ENCODE data around the gene ASB5. TPM values are rescaled to one million over a fixed set of nuclear protein-coding genes. Genes with fewer than 3 reads are reported as not detected.
"Not testable (repeated sequence)": the region's sequence is repeated elsewhere in the genome, so short reads cannot be mapped to it uniquely, and the experiment has no call there.

Gene ASB5
- total RNA-seq, 3 donors from 2014 or later (not counting 1 experiment from before 2014, with no cell fraction given): not detected

DNA sequence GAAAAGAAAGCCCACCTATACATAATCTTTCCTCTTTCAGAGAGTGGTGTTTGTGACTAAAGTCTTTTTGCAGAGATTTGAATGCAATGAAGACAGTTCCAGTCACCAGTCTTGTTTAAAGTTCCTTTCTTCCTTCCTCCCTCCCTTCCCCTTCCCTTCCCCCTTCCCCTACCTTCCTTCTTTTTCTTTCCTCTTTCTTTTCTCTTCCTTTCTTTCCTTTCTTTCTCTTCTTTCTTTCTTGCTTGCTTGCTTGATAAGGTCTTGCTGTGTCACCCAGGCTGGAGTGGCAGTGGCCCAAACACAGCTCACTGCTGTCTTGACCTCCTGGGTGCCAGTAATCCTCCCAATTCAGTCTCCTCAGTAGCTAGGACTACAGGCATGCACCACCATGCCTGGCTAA lies 19.0 kb upstream of the ASB5 start:
- no peaks in the 10 kb centered on the region for H3K4me1 Mint-ChIP-seq
- DNase-seq: no peak

GRCh38 chr4:176287546-176287945 lies 18.5 kb upstream of the ASB5 start:
- TF ChIP-seq, protein P1, sequence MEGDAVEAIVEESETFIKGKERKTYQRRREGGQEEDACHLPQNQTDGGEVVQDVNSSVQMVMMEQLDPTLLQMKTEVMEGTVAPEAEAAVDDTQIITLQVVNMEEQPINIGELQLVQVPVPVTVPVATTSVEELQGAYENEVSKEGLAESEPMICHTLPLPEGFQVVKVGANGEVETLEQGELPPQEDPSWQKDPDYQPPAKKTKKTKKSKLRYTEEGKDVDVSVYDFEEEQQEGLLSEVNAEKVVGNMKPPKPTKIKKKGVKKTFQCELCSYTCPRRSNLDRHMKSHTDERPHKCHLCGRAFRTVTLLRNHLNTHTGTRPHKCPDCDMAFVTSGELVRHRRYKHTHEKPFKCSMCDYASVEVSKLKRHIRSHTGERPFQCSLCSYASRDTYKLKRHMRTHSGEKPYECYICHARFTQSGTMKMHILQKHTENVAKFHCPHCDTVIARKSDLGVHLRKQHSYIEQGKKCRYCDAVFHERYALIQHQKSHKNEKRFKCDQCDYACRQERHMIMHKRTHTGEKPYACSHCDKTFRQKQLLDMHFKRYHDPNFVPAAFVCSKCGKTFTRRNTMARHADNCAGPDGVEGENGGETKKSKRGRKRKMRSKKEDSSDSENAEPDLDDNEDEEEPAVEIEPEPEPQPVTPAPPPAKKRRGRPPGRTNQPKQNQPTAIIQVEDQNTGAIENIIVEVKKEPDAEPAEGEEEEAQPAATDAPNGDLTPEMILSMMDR (IDR thresholded peaks at IDR 0.05): no peak
- Mint-ChIP-seq H3K4me1 (no peaks in the 10 kb centered on the region), H3K36me3 (no peaks in the 10 kb centered on the region), H3K9me3 (no peaks in the 10 kb centered on the region), H3K27me3 (ENCODE audit: low read depth in 2 of 2) (peaks cover 0 to 14% of the 10 kb centered on the region in 2 donors), H3K27ac (no peak overlapping the region), H3K4me3 (no peak overlapping the region)
- Histone ChIP-seq H3K27me3 (ENCODE audit: control insufficient read depth, insufficient read depth, low read length) (no peaks in the 10 kb centered on the region), H3K9me3 (ENCODE audit: control insufficient read depth, insufficient read depth, low read length) (no peaks in the 10 kb centered on the region), H3K4me1 (ENCODE audit: control insufficient read depth, insufficient read depth, low read length) (no peaks in the 10 kb centered on the region), H3K27ac (ENCODE audit: low read length) (no peak overlapping the region), H3K4me3 (ENCODE audit: low read length) (no peak overlapping the region), H3K36me3 (ENCODE audit: control insufficient read depth, insufficient read depth, low read length) (no peaks in the 10 kb centered on the region)
- intact Hi-C loops (cut with micrococcal nuclease): no loop called here
- DNase-seq: no peak
- no peak for ATAC-seq

More for the DNA sequence above, 19.0 kb upstream of the ASB5 start:
- H3K36me3 ChIP-seq (ENCODE audit: control insufficient read depth, insufficient read depth, low read length): no peaks in the 10 kb centered on the region
- H3K9me3 ChIP-seq (ENCODE audit: control insufficient read depth, insufficient read depth, low read length): no peaks in the 10 kb centered on the region
- Mint-ChIP-seq H3K36me3 (no peaks in the 10 kb centered on the region), H3K9me3 (no peaks in the 10 kb centered on the region), H3K27ac (no peak overlapping the region), H3K4me3 (no peak overlapping the region), H3K27me3 (ENCODE audit: low read depth in 2 of 2) (peaks cover 0 to 19% of the 10 kb centered on the region in 2 donors)
- TF ChIP-seq, protein P1 (IDR thresholded peaks at IDR 0.05): no peak
- intact Hi-C loops (cut with micrococcal nuclease): no loop called here
- H3K27me3 ChIP-seq (ENCODE audit: control insufficient read depth, insufficient read depth, low read length): no peaks in the 10 kb centered on the region
- no peak overlapping the region for H3K4me3 ChIP-seq (ENCODE audit: low read length)
- H3K27ac ChIP-seq (ENCODE audit: low read length): no peak overlapping the region
- no peak for ATAC-seq
- no peaks in the 10 kb centered on the region for H3K4me1 ChIP-seq (ENCODE audit: control insufficient read depth, insufficient read depth, low read length)

- WGBS (ENCODE audit: insufficient coverage): 73% methylated on average over 3 of the region's 3 CpGs
- H3K4me1 ChIP-seq (ENCODE audit: control insufficient read depth, insufficient read depth, low read length): no peaks in the 10 kb centered on the region
- TF ChIP-seq, protein P1 (IDR thresholded peaks at IDR 0.05): no peak
- no peaks in the 10 kb centered on the region for H3K9me3 ChIP-seq (ENCODE audit: control insufficient read depth, insufficient read depth, low read length)
- no peaks in the 10 kb centered on the region for H3K4me1 Mint-ChIP-seq
- no peak overlapping the region for H3K4me3 Mint-ChIP-seq
- ATAC-seq: no peak
- no peak overlapping the region for H3K4me3 ChIP-seq (ENCODE audit: low read length)
- no peak for DNase-seq
- H3K36me3 Mint-ChIP-seq: no peaks in the 10 kb centered on the region
- no peak overlapping the region for H3K27ac Mint-ChIP-seq
- intact Hi-C loops (cut with micrococcal nuclease): no loop called here
- no peak overlapping the region for H3K27ac ChIP-seq (ENCODE audit: low read length)
- H3K9me3 Mint-ChIP-seq: no peaks in the 10 kb centered on the region
- no peaks in the 10 kb centered on the region for H3K27me3 ChIP-seq (ENCODE audit: control insufficient read depth, insufficient read depth, low read length)
- H3K27me3 Mint-ChIP-seq (ENCODE audit: low read depth in 2 of 2): peaks cover 0 to 12% of the 10 kb centered on the region in 2 donors
- H3K36me3 ChIP-seq (ENCODE audit: control insufficient read depth, insufficient read depth, low read length): no peaks in the 10 kb centered on the region
Observed at GRCh38 chr4:176286728-176287127, 17.7 kb upstream of the ASB5 start.

DNA sequence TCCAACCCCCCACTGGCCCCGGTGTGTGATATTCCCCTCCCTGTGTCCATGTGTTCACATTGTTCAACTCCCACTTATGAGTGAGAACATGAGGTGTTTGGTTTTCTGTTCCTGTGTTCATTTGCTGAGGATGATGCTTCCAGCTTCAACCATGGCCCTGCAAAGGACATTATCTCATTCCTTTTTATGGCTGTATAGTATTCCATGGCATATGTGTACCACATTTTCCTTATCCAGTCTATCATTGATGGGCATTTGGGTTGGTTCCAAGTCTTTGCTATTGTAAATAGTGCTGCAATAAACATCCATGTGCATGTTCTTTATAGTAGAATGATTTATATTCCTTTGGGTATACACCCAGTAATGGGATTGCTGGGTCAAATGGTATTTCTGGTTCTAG lies 10.5 kb upstream of the ASB5 start:
- H3K27ac Mint-ChIP-seq; H3K4me3 Mint-ChIP-seq; H3K4me1 ChIP-seq (ENCODE audit: control insufficient read depth, insufficient read depth, low read length); ATAC-seq; DNase-seq; H3K27ac ChIP-seq (ENCODE audit: low read length); H3K27me3 ChIP-seq (ENCODE audit: control insufficient read depth, insufficient read depth, low read length); H3K4me1 Mint-ChIP-seq; H3K9me3 ChIP-seq (ENCODE audit: control insufficient read depth, insufficient read depth, low read length); H3K36me3 ChIP-seq (ENCODE audit: control insufficient read depth, insufficient read depth, low read length); H3K4me3 ChIP-seq (ENCODE audit: low read length); H3K36me3 Mint-ChIP-seq; H3K9me3 Mint-ChIP-seq; intact Hi-C loops (cut with micrococcal nuclease): not testable (repeated sequence)
- WGBS (ENCODE audit: insufficient coverage): 57% methylated on average over 1 of the region's 1 CpG
- peaks cover 7 to 10% of the 10 kb centered on the region in 2 donors for H3K27me3 Mint-ChIP-seq (ENCODE audit: low read depth in 2 of 2)

Measured in natural killer cell (primary cell).